ENCODE data around the gene FGD5.

FGD5 gene

DNA sequence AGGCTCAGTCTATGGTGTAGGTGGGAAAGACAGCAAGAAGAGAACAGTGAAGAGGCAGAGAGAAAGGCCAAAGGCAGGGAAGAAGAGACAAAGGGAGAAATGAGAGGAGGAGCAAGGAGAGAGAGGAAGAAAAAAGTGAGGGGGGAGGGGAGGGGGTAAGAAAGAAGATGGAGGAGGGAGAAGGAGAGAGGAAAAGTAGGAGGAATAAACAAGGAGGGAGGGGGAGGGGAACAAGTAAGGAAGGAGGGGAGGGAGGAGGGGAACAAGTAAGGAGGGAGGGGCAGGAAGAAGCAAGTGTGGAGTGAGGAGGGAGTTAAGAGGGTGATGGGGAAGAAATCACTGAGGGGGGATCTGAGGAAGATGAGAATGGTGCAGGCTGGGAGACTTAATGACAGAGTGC is 45.5 kb upstream of the FGD5 start:
- no peak overlapping the region for H3K4me3 ChIP-seq (ENCODE audit: low read depth, low read length)
- TF ChIP-seq, protein P1, sequence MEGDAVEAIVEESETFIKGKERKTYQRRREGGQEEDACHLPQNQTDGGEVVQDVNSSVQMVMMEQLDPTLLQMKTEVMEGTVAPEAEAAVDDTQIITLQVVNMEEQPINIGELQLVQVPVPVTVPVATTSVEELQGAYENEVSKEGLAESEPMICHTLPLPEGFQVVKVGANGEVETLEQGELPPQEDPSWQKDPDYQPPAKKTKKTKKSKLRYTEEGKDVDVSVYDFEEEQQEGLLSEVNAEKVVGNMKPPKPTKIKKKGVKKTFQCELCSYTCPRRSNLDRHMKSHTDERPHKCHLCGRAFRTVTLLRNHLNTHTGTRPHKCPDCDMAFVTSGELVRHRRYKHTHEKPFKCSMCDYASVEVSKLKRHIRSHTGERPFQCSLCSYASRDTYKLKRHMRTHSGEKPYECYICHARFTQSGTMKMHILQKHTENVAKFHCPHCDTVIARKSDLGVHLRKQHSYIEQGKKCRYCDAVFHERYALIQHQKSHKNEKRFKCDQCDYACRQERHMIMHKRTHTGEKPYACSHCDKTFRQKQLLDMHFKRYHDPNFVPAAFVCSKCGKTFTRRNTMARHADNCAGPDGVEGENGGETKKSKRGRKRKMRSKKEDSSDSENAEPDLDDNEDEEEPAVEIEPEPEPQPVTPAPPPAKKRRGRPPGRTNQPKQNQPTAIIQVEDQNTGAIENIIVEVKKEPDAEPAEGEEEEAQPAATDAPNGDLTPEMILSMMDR (IDR thresholded peaks at IDR 0.05; ENCODE audit: control insufficient read depth, extremely low read depth, insufficient read depth), result no peak
- no peak for DNase-seq (ENCODE audit: low read depth)

DNA sequence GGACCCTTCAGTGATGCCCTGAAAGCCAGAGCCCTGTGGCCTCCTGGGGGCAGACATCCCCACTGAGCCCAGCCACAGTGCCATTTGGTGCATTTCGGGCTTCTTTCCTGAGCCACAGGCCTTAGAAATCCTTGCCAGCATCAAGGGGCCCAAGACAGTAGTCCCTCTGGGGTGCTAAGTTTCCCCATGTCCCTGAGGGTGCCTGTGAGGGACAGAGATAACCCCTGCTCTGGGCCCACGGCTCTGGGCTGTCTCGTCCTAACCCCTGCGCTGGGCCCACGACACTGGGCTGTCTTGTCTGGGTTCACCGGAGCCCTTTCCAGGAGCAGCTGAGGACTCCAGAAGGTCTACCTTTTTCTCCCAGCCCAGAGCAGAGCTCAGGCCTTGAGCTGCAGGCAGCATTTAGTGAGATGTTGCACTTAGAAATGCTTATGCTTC is 45.1 kb upstream of the FGD5 start:
- DNase-seq (ENCODE audit: low read depth), result no peak
- TF ChIP-seq, protein P1 (IDR thresholded peaks at IDR 0.05; ENCODE audit: control insufficient read depth, extremely low read depth, insufficient read depth), result no peak
- no peak overlapping the region for H3K4me3 ChIP-seq (ENCODE audit: low read depth, low read length)

DNA sequence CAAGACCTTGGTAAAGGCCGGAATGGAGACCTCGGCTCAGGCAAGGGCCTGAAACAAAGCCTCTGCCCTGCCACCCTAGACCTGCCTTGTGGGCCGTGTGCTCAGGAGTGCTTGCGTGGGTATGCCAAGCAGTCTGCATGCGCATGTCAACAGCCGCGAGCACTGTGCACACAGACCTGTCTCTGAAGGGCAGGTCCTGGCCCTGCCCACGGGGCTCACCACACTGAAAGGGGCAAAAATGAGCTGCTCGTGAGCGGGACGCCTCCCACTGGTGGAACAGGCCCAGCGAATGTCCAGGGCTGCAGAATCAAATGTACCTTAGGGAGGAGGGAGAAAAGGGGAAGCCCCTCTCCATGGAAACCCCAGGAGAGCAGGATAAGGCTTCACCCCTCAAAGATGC is 44.3 kb upstream of the FGD5 start:
- TF ChIP-seq, protein P1 (IDR thresholded peaks at IDR 0.05; ENCODE audit: control insufficient read depth, extremely low read depth, insufficient read depth), result no peak
- H3K4me3 ChIP-seq (ENCODE audit: low read depth, low read length), result no peak overlapping the region
- DNase-seq (ENCODE audit: low read depth), result no peak

DNA sequence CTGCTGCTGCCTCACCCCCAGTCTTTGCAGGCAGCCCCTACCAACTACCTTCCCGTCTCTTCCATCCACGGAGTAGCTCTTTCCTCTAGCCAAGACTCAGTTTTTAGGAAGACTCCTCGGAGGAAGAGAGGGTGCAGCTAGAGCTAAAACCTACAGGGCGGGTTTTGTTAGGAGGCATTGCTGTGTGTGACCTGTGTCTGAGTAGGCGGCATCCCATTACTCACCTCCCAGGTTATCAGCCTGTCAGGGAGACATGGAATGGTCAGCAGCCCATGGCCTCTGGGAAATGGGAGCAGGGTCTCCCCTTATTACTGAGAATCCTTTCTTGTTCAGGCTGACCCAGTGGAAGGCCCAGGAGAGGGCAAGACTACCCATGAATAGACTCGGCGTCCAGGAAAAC is 43.8 kb upstream of the FGD5 start:
- H3K4me3 ChIP-seq (ENCODE audit: low read depth, low read length), result no peak overlapping the region
- no peak for DNase-seq (ENCODE audit: low read depth)

DNA sequence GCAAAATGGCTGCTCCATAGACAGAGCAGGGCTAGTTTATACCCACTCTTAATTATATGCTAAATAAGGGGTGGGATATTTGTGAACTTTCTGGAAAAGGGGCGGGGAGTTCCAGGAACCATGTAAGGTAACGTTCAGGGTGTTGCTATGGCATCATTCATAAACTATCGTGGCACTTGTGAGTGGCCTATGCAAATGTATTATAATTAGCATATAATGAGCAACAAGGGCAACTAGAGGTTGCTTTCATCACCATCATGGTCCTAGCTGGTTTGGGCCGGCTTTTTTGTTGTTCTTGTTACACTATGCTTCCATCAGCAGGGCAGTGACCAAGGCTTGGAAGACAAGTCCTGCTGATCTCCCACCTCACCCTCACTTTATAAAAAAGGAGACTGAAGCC is 43.2 kb upstream of the FGD5 start:
- TF ChIP-seq, protein P1 (IDR thresholded peaks at IDR 0.05; ENCODE audit: control insufficient read depth, extremely low read depth, insufficient read depth), result no peak
- no peak overlapping the region for H3K4me3 ChIP-seq (ENCODE audit: low read depth, low read length)
- DNase-seq (ENCODE audit: low read depth), result no peak

More for the DNA sequence above, 43.8 kb upstream of the FGD5 start:
- TF ChIP-seq, protein P1 (IDR thresholded peaks at IDR 0.05; ENCODE audit: control insufficient read depth, extremely low read depth, insufficient read depth), result no peak

DNA sequence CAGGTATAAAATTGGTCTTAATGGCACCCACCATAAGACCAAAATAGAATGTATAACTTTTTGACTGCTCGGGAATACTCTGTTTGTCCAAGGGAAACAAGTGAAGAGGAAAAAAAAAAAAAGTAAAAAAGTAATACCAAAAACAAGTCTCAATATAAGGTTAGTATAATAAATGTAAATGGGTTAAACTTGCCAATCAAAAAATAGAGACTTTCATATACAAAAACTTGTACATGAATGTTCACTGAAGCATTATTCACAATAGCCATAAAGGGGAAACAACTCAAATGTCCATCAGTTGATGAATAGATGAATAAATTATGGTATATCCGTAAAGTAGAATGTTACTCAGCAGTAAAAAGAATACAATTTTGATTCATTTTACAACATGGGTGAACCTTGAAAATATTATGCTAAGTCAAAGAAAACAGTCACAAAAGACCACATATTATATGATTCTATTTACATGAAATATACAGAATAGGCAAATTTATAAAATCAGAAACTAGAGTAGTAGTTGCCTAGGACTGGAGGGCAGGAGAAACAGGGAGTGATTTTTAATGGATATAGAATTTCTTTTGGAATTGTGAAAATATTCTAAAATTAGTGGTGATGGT is 39.6 kb upstream of the FGD5 start:
- no peak for DNase-seq (ENCODE audit: low read depth)
- TF ChIP-seq, protein P1 (IDR thresholded peaks at IDR 0.05; ENCODE audit: control insufficient read depth, extremely low read depth, insufficient read depth), result no peak
- H3K4me3 ChIP-seq (ENCODE audit: low read depth, low read length), result no peak overlapping the region

DNA sequence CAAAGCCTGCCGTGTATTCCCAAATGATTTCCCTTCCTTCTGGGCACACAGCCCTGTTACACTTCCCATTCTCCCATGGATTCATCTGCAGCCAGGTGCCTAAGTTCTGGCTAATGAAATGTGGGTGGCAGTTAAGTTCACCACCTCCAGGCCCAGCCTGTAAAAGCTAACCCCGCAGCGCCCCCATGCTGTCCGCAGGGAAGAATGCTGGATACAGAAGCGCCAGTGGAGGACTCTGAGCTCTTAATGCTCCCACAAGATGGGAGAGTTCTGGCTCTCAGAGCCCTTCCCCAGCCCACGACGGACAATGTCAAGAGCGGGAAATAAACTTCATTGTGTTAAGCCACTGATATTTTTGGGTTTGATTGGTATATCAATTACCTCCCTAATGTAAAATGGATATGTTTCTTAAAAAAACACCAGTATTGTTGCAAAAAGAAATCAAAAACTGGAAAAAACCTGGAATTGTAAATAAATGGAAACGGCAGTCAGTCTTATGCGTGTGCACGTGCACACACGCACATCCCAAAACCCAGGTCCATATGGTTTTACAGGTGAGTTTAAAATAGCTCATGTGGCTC is 37.7 kb upstream of the FGD5 start:
- TF ChIP-seq, protein P1 (IDR thresholded peaks at IDR 0.05; ENCODE audit: control insufficient read depth, extremely low read depth, insufficient read depth), result peak; percentile 90
- H3K4me3 ChIP-seq (ENCODE audit: low read depth, low read length), result no peak overlapping the region
- peak; percentile 75 for DNase-seq (ENCODE audit: low read depth)

Measured in LNCaP clone FGC (cell line).